IPS DF 19.7 (cell line): ENCODE data around the gene TENM3.
"Not testable (repeated sequence)": the region's sequence is repeated elsewhere in the genome, so short reads cannot be mapped to it uniquely, and the experiment has no call there.

Experiments
- DNase-seq: peaks from one replicate; pipeline ENCODE4 v3.0.0-alpha.2; 2013; ENCODE audit warnings: low read depth, low spot score

TENM3 gene

GRCh38 chr4:182243204-182243603, at the start of gene TENM3:
TENM3 (plus strand) TSS chr4:182243402; CDS start chr4:182324021, 80,619 bp downstream.
- DNase-seq = not testable (repeated sequence)

GRCh38 chr4:182194091-182194824, 48.9 kb upstream of the TENM3 start:
- no peak for DNase-seq

- DNase-seq = no peak
Observed at GRCh38 chr4:182197611-182198010, 45.6 kb upstream of the TENM3 start.

GRCh38 chr4:182201871-182202270, 41.3 kb upstream of the TENM3 start:
- no peak for DNase-seq

- DNase-seq = no peak
Observed at GRCh38 chr4:182202650-182203049, 40.6 kb upstream of the TENM3 start.

GRCh38 chr4:182203872-182204411, 39.3 kb upstream of the TENM3 start:
- no peak for DNase-seq

GRCh38 chr4:182205306-182205705, 37.9 kb upstream of the TENM3 start:
- DNase-seq = no peak

- no peak for DNase-seq
Observed at GRCh38 chr4:182206266-182206665, 36.9 kb upstream of the TENM3 start.

GRCh38 chr4:182206916-182207315, 36.3 kb upstream of the TENM3 start:
- DNase-seq = no peak

- DNase-seq = no peak
Observed at GRCh38 chr4:182207830-182208396, 35.3 kb upstream of the TENM3 start.

GRCh38 chr4:182208526-182209050, 34.6 kb upstream of the TENM3 start:
- no peak for DNase-seq

- no peak for DNase-seq
Observed at GRCh38 chr4:182212211-182212761, 30.9 kb upstream of the TENM3 start.

GRCh38 chr4:182213004-182213403, 30.2 kb upstream of the TENM3 start:
- DNase-seq = no peak

GRCh38 chr4:182215148-182215547, 28.1 kb upstream of the TENM3 start:
- no peak for DNase-seq

- DNase-seq = no peak
Observed at GRCh38 chr4:182216005-182216404, 27.2 kb upstream of the TENM3 start.

- DNase-seq = no peak
Observed at GRCh38 chr4:182219411-182220056, 23.7 kb upstream of the TENM3 start.

- DNase-seq = no peak
Observed at GRCh38 chr4:182221987-182222386, 21.2 kb upstream of the TENM3 start.

- DNase-seq = no peak
Observed at GRCh38 chr4:182222766-182223165, 20.4 kb upstream of the TENM3 start.

GRCh38 chr4:182223708-182224107, 19.5 kb upstream of the TENM3 start:
- DNase-seq = no peak

- DNase-seq = no peak
Observed at GRCh38 chr4:182224192-182224850, 18.9 kb upstream of the TENM3 start.

- DNase-seq = no peak
Observed at GRCh38 chr4:182225257-182225852, 17.8 kb upstream of the TENM3 start.
